Medulla oblongata (tissue), 1 donor: ENCODE results near the gene TERB2.
"Not testable (repeated sequence)": the region's sequence is repeated elsewhere in the genome, so short reads cannot be mapped to it uniquely, and the experiment has no call there.

Source experiments
- DNase-seq: peaks from one replicate; pipeline ENCODE4 v3.0.0-alpha.2; 2015; ENCODE audit errors: extremely low spot score

TERB2 gene, protein sequence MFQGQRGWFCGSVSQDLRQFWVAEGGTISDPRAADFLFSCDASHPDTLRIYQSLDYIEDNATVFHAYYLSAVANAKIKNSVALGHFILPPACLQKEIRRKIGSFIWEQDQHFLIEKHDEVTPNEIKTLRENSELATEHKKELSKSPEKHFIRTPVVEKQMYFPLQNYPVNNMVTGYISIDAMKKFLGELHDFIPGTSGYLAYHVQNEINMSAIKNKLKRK

DNA sequence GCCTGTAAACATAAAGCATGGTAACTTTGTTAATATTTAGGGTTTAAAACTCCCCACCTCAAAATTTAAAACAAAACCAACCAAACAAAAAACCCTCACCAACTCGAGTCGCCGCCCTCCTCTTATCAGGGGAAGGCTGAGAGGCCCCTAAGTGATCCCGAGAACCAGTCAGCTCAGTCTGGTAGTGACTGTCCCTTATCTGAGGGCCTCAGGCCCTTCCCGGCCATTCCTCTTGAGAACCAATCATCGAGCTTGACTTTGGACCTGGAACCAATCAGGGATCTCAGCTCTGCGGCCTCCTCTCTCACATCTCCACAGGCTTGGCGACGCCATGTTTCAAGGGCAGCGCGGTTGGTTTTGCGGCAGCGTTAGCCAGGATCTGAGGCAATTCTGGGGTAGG lies at the start of gene TERB2:
Gene TERB2 (plus strand): TSS at position 300 of the 400 bp plus-strand sequence. CDS start 32 bp downstream, at position 332.
- DNase-seq = no peak

DNA sequence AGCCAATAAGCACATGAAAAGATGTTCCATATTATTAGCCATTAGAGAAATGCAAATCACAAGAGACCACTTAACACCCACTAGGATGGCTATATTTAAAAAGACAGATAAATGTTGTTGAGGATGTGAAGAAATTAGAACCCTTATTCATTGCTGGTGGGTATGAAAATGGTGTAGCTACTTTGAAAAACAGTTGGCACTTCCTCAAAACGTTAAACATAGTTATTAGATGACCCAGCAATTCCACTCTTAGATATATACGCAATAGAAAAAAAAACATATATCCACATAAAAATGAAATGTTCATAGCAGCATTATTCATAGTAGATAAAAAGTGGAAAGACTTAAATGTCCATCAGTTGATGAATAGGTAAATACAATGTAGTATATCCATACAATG lies 47.1 kb upstream of the TERB2 start:
- no peak for DNase-seq

DNA sequence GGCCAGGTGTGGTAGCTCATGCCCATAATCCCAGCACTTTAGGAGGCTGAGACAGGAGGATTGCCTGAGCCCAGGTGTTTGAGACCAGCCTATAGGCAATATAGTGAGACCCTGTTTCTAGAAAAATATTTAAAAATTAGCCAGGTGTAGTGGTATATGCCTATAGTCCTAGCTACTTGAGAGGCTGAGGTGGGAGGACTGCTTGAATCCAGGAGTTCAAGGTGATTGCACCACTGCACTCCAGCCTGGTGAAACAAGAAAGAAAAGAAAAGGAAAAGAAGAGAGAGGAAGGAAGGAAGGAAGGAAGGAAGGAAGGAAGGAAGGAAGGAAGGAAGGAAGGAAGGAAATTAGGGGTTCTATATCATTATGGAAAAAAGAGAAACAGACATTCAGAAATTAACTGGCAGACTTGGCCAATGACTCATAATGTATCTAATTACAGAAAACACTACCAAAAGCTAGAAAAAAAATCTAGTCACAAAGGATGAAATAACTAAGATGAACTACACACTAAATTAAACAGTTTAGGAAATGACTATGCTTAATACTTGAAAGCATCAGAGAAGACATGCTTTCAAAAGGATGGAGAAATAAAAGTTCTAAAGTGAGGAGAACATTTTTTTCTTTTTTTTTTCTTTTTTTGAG lies 45.4 kb upstream of the TERB2 start:
- no peak for DNase-seq

DNA sequence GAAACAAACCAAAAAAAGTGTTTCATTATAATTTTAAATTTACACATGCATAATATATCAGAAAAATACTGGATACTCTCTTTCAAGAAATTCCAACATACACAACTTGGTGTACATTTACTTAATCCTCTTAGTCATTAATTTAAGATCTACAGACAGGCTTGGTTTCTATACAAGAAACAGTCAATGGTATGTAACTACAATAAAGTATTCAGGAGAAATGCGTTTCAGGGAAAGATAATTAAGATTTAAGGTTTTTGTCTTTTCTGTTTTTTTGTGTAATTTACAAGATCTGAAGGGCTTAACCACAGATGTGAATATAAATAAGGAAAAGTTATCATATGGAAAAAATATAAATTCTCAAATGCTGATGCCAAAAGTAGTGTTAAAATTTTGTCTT lies 44.3 kb upstream of the TERB2 start:
- not testable (repeated sequence) for DNase-seq

DNA sequence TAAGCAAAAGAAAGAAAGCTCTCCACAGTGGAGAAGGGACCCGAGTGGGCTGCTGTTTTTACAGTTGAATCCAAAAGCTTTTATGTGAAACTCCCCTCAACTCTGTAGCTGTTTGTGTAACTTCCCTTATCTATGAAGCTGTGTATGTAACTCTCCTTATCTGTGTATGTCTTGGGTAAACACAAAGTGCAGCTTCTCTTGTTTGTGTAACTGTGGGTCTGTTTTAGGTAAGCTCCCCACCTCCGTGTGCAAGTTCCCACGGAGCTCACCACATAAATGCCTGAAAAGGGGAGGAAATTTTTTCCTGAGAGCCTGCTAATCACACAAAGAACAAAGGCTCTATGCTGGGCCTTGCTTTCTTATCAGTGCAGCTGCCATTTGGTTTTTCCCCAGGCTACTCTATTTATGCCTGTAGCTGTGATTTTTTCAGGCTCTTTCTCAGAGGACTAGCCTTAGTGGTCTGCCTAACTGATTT lies 43.5 kb upstream of the TERB2 start:
- DNase-seq = not testable (repeated sequence)

DNA sequence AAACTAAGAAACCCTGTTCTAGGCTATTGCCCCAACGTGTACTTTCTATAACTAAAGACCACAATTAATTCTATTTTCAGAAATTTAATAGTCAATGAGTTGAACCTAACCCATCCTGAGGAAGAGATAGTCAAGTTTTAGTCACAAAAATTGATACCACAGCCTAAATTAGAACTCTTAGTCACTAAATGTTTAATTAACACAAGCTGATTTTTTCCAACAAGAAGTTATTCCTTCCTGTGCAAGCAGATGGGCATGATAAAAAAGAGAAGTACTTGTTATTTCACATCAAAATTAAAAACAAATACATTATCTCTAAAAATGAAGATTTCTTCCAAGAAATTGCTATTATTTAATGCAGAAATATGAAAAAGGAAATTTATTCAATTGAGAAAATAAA lies 38.4 kb upstream of the TERB2 start:
- DNase-seq = no peak

DNA sequence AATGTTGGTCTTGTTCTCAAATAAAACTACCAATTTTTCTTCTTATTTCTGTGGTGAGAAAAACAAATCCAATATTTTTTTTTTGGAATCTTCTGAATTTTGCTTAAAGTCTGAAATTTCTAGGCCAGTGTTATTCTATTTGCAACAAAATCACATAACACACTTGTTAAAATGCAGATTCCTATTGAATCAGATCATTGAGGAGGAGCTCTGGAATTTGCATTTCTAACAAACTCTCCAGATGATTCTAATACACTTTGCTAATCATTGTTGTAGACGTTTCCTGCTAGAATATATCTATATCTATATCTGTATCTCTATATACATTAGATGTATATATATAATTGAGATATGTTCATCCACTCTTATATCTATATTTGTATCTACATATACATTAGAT lies 27.8 kb upstream of the TERB2 start:
- DNase-seq = not testable (repeated sequence)

DNA sequence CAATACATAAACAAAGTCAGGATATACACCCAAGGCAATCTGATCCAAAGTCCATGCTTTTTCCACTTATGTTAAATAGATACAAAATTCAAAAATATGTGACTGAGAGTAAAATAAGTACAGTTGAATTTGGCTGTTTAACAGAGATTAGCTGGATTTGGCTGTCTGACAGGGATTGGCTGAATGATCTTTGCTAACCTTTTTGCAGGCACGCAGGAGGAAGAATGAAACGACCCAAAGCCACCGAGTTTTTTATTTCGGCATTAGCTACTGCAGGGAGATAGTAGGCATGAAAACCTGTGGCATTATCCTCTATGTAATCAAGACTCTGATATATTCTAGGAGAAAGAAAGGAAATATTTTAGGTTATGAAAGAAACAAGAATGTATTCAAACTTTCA lies 26.2 kb upstream of the TERB2 start:
- DNase-seq = not testable (repeated sequence)

DNA sequence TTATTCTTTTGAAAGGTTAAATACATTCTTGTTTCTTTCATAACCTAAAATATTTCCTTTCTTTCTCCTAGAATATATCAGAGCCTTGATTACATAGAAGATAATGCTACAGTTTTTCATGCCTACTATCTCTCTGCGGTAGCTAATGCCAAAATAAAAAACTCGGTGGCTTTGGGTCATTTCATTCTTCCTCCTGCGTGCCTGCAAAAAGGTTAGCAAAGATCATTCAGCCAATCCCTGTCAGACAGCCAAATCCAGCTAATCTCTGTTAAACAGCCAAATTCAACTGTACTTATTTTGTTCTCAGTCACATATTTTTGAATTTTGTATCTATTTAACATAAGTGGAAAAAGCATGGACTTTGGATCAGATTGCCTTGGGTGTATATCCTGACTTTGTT lies 1.8 kb downstream of the TERB2 start:
- not testable (repeated sequence) for DNase-seq

DNA sequence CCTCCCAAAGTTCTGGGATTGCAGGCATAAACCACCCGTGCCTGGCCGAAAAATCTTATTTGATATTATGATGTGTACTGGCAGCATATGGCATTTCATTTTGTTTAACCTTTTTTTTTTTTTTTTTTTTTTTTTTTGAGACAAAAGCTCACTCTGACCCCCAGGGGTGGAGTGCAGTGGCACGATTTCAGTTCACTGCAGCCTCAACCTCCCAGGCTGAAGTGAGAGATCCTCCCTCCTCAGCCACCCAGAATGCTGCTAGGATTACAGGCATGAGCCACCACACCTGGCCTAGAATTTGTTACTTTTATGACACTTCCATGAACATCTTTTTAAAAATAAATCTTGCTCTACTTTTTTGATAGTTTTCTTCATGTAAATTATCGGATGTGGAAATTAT lies 12.0 kb downstream of the TERB2 start:
- no peak for DNase-seq

DNA sequence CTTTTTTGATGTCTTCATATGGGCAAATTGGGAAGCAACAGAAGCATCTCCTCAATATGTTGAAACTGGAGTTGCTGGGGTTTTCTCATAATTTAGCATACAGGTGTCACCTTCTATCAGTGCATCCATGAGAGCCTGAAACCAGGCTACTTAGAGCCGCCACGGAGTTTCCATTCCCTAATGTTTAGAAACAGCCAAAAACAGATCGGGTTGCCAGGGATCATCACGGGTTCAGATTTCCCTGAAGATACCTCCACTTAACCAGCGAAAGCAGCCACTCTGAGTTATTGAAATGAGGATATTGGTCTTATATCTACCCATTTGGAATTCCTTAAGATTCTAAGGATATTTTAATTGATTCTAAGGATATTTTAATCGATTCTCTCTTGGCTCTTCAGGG lies 14.5 kb downstream of the TERB2 start:
- no peak for DNase-seq

DNA sequence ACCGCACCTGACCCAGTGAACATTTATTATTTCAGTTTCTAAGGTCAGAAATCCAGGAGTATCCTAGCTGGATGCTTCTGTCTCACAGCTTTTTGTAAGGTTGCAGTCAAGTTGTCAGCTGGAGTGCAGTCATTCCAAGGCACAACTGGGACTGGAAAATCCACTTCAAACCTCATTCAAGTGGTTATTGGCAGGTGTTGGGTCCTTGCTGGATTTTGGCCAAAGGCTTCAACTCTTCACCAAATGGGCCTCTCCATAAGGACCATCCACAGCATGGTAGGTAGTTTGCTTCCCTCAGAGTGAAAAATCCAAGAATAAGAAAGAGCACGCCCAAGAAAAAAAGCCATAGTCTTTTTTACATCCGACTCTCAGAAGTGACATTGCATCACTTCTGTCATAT lies 19.7 kb downstream of the TERB2 start:
- DNase-seq = not testable (repeated sequence)

DNA sequence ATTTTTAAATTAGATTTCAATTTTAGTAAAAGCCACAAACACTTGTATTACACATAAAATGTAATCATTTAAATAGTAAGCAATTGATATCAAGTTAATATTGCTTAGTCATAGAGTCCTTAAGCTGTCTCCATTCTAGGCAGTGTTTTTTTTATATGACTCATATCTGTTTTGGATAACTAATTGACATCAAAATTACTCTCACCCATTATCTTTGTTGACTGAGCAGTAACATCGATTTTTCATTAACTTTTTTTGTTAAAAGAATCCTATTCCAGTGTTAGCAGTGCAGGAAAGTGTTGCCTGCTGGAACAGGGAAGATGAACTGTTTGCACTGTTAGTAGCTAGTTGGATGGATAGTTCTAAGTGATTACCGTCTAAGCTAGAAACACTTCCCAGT lies 21.3 kb downstream of the TERB2 start:
- not testable (repeated sequence) for DNase-seq

DNA sequence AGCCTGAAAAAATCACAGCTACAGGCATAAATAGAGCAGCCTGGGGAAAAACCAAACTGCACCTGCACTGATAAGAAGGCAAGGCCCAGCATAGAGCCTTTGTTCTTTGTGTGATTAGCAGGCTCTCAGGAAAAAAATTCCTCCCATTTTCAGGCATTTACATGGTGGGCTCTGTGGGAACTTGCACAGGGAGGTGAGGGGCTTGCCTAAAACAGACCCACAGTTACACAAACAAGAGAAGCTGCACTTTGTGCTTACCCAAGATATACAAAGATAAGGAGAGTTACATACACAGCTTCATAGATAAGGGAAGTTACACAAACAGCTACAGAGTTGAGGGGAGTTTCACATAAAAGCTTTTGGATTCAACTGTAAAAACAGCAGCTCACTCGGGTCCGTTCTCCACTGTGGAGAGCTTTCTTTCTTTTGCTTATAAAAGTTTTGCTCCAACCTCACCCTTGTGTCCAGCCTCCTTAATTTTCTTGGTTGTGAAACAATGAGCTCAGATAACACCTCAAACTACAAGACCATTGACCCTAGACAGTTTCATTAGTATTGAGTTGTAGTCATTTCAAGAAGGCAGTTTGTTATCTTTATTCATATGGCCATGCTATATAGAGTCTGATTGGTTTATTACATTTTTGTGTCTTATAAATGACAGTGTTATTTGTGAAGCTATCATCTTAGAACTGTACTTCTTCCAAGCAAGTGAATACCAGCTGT lies 23.3 kb downstream of the TERB2 start:
- DNase-seq = not testable (repeated sequence)

DNA sequence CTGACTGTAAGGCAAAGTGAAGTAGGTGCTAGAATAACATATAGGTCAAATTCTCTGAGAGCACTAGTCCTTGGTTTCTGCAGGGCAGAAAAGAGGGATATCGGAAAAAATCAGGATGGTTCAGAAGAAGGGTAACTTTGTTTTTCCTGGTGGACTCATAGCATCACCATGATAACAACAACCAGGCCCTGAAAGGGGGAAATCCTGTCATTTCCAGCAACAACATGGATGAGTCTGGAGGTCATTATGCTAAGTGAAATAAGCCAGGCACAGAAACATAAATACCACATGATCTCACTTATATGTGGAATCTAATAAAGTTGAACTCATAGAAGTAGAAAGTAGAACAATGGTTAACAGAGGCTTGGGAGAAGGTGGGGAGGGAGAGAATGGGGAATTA lies 27.7 kb downstream of the TERB2 start:
- DNase-seq = not testable (repeated sequence)

DNA sequence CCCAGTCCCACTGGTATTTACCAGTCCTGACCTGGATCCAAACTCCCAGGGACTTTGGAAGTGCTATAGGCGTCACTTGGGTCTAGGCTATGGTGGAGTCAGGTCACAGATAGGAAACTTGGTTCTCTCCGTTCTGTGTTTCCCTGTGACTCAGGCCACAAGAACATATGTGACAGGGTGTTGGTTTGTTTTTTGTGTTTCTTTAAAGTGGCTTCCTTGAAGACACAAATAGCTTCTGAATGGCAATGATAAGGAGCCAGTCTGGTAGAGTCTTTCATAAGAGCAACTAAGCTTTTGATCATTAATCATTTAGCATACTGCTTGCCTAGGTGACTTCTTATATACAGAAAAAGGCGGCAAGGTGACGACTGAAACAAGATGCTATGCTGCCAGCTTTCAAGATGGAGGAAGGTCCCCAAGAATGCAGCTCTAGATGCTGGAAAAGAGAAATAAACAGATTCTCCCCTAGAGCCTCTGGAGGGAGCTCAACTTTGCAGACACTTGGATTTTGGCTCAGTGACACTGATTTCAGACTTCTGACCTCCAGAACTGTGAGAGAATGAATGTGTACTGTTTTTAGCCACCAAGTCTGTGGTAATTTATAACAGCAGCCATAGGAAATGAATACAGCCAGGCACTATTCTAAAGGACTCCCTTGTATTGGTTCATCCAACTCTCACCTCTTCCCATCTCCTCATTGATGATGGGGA lies 30.0 kb downstream of the TERB2 start:
- DNase-seq = not testable (repeated sequence)

DNA sequence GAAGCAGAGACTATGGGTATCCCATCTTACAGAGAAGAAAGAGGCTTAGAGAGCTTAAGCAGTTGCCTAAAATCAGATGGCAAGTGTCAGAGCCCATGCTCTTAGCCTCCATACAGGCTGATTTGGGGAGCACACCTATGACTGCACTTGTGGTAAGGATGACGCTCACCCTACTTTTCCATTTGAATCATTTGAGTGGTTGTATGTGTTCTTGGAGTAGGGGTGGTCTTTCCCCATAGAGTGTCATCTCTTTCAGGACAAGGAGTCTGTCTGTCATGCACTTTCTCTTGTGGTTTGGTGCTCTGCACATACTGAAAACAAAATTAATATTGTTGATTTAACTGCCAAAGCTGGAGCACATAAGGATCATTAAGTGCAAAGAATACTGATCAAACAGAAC lies 31.2 kb downstream of the TERB2 start:
- DNase-seq = not testable (repeated sequence)

DNA sequence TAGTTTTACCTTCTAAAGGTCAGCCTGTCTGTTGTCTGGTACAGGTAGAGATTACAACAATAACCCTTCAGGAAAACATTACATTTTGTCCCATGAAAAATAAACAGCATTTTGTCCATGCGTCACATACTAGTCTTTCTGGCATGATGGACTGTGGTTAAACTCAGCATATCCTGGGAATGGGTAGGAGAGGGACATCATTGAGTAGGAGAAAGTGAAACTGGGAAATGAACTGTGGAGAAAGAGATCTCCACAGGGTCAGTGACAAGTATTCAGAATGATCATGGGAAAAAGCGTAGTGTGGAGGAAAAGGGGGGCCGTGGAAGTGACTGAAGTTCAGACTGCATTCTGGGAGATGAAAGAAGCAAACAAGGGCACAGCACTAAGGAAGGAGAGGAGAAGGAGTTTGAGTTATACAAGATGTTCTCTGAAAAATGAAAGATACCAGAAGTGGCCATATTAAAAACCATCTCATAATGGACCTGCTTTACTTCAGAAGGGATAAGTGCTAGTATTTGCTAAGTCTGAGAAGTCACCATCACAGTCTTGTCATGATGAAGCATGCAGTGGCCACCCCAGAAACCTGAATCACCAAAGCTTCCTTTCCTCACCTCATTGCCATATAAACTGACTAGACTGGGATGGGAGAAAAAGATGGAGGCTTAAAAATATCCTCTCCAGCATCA lies 31.8 kb downstream of the TERB2 start:
- DNase-seq = not testable (repeated sequence)

DNA sequence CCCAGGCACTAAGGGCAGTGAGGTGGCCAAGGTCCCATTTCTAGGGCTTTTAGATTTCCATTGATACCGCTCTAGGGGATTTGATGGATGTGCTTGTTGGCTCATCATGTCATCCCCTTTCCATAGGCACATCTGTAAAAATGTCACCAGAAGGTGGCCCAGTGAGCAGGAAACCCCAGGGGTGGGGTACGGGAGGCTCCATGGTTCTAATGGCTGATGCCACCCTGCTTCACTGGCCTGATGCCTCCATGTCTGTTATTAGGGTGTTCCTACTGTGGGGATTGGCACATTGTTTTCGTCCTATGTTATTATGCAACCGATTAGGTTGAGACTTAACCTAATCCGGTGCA lies 32.4 kb downstream of the TERB2 start:
- DNase-seq = not testable (repeated sequence)

DNA sequence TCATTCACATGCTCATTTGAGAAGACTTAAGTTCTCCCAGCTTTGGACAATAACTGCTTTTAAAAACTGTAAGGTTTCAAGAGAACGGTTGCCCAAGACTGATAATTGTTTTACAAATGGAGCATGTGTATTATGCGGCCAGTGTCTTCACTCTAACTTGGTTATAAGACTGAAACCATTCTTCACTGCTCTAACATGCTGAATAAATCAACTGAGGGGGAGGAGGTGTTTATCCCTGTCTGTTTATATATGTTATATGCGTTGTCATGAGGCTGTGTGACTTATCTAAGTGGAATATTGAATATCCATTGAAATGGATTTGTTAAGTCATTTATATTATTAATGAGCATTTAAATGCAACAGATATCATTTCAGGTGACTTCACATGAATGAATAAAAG lies 41.1 kb downstream of the TERB2 start:
- DNase-seq = not testable (repeated sequence)

DNA sequence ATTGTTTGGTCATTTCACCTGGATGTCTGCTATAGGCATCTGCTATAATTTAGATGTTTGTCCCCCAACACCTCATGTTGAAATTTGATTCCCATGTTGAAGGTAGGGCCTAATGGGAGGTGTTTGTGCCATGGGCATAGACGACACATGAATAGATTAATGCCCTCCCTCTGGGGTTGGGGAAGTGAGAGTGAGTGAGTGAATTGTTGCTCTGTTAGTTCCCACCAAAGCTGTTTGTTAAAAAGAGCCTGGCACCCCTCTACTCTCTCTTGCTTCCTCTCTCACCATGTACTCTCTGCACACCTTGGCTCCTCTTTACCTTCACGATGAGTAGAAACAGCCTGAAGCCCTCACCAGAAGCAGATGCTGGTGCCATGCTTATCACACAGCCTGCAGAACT lies 42.6 kb downstream of the TERB2 start:
- no peak for DNase-seq

DNA sequence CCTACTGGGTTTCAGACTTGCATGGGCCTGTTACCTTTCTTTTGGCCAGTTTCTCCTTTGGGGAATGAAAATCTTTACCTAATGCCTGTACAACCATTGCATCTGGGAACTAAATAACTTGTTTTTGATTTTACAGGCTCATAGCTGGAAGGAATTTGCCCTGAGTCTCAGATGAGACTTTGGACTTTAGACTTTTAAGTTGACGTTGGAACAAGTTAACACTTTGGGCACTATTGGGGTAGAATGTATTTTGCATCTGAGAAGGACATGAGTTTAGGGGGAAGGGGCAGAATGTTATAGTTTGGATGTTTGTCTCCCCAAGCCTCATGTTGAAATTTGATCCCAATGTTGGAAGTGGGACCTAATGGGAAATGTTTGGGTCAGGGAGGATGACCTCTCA lies 44.7 kb downstream of the TERB2 start:
- DNase-seq = not testable (repeated sequence)
